ENCODE data around the gene CREB3L4. TPM values are rescaled to one million over a fixed set of nuclear protein-coding genes. Genes with fewer than 3 reads are reported as not detected.

CREB3L4 gene
- total and polyA plus RNA-seq, 2 of the 4 experiments (the other 2 are of a cell fraction), result 6.5 to 9.8 TPM

GRCh38 chr1:153959454-153959853, 8.2 kb upstream of the CREB3L4 start:
- no peaks in the 10 kb centered on the region for H3K9me3 ChIP-seq (ENCODE audit: control insufficient read depth, insufficient read depth, low read length)
- H2BK20ac ChIP-seq (ENCODE audit: low read depth, low read length), result no peak overlapping the region
- H3K79me1 ChIP-seq (ENCODE audit: low read depth in 1 of 2, low read length in 2 of 2), result peaks cover 14 to 77% of the 10 kb centered on the region in 2 experiments
- no peak overlapping the region; the same call in 1 of the 2 replicates for H3K27ac ChIP-seq (ENCODE audit: insufficient read depth, low read length)
- ChIA-PET CTCF (interaction anchor here (1.0 kb wide), 1 partner anchor 8 kb away, joined by 3 read pairs; the partner anchor contains the start of gene CREB3L4), POLR2A (ENCODE audit: unreplicated experiment) (interaction anchor here (1.3 kb wide), 1 partner anchor 31 kb away, joined by 3 read pairs; the partner anchor contains the start of gene RPS27)
- no peak overlapping the region for H2BK5ac ChIP-seq (ENCODE audit: low read depth, low read length, poor library complexity, severe bottlenecking)
- H3K4me1 ChIP-seq (ENCODE audit: control insufficient read depth, insufficient read depth, low read length), result peaks cover 18% of the 10 kb centered on the region
- TF ChIP-seq BHLHE40 (IDR thresholded peaks at IDR 0.05; ENCODE audit: low read depth, low read length), result no peak
- no peak for TF ChIP-seq FOS (IDR thresholded peaks at IDR 0.05; ENCODE audit: low read depth, low read length)
- TF ChIP-seq CHD1 (IDR thresholded peaks at IDR 0.05; ENCODE audit: low read depth, low read length), result no peak
- no peak for TF ChIP-seq USF2 (IDR thresholded peaks at IDR 0.05; ENCODE audit: low read depth, low read length)
- TF ChIP-seq RCOR1 (IDR thresholded peaks at IDR 0.05; ENCODE audit: insufficient replicate concordance, low read length), result no peak
- TF ChIP-seq ELK1 (IDR thresholded peaks at IDR 0.05; ENCODE audit: borderline replicate concordance, low read depth, low read length), result no peak
- TF ChIP-seq MAFK (IDR thresholded peaks at IDR 0.05; ENCODE audit: low read depth, low read length), result no peak
- TF ChIP-seq NFE2L2 (IDR thresholded peaks at IDR 0.05; ENCODE audit: low read depth, low read length), result no peak
- no peak for TF ChIP-seq MXI1 (IDR thresholded peaks at IDR 0.05; ENCODE audit: borderline replicate concordance, low read depth, low read length)
- TF ChIP-seq POLR2A (IDR thresholded peaks at IDR 0.05; ENCODE audit: low read depth, low read length), result no peak
- H3K36me3 ChIP-seq (ENCODE audit: control insufficient read depth, insufficient read depth, low read length), result peaks cover 16% of the 10 kb centered on the region; the same call in 1 of the 2 replicates
- no peaks in the 10 kb centered on the region for H3K27me3 ChIP-seq (ENCODE audit: control insufficient read depth, insufficient read depth, low read length)
- intact Hi-C loops (cut with micrococcal nuclease) (no loop called here), dilution Hi-C loops (cut with HindIII; ENCODE audit: low sequenced_read_pairs, unreplicated experiment) (no loop called here), in situ Hi-C loops (cut with MboI; ENCODE audit: low sequenced_read_pairs) (loop anchor here (25.0 kb wide), 1 partner anchor 422 kb away; the partner anchor contains the start of genes S100A3, S100A4, S100A5 and S100A6)
- H2AFZ ChIP-seq (replicated peaks; ENCODE audit: low read length, poor library complexity), result no peak overlapping the region
- H4K8ac ChIP-seq (ENCODE audit: low read depth in 2 of 2, low read length in 2 of 2), result no peak overlapping the region
- H2AK5ac ChIP-seq (ENCODE audit: low read depth, low read length), result no peak overlapping the region
- H4K91ac ChIP-seq (ENCODE audit: insufficient read depth, low read depth, low read length), result no peak overlapping the region
- H4K5ac ChIP-seq (ENCODE audit: low read depth, low read length), result no peak overlapping the region
- DNase-seq (no peak), ATAC-seq (ENCODE audit: low read depth) (no peak)
- H3K4me2 ChIP-seq (ENCODE audit: low read depth, low read length), result no peak overlapping the region; the same call in 1 of the 2 replicates
- H3K9ac ChIP-seq (ENCODE audit: low read depth, low read length), result no peak overlapping the region
- H3K14ac ChIP-seq (replicated peaks; ENCODE audit: low read depth, low read length), result no peak overlapping the region
- H3K9me1 ChIP-seq (ENCODE audit: insufficient read depth, low read length), result peaks cover 24% of the 10 kb centered on the region
- H2BK15ac ChIP-seq (ENCODE audit: low read depth, low read length), result no peak overlapping the region
- H2AK9ac ChIP-seq (replicated peaks; ENCODE audit: low read depth, low read length, poor library complexity), result peak overlapping the region; percentile 3
- BruUV-seq (replicated peaks), result no TSS peak
- WGBS, 2 experiments (ENCODE audit: extremely low coverage in 2 of 2, insufficient read length in 1 of 2), result 50% methylated on average over 1 of the region's 3 CpGs; no CpG with 5 or more reads in 1 of the 2 experiments
- H4K20me1 ChIP-seq (ENCODE audit: insufficient read depth, low read length), result peaks cover 37% of the 10 kb centered on the region
- H3K4ac ChIP-seq (ENCODE audit: low read depth, low read length), result no peak overlapping the region
- H3K4me3 ChIP-seq (ENCODE audit: insufficient read depth, low read depth, low read length), result no peak overlapping the region
- no peak overlapping the region for H3K56ac ChIP-seq (ENCODE audit: extremely low read depth, insufficient read depth, low read length)
- H3K18ac ChIP-seq (ENCODE audit: low read depth, low read length), result no peak overlapping the region
- H2BK120ac ChIP-seq (ENCODE audit: low read depth, low read length), result no peak overlapping the region
- no peak overlapping the region for H3K23ac ChIP-seq (ENCODE audit: low read depth, low read length)
